PC-9 (cell line): ENCODE data around the gene NSUN6. TPM values are rescaled to one million over a fixed set of nuclear protein-coding genes. Genes with fewer than 3 reads are reported as not detected.

Experiments used
- BruUV-seq: library from RNA; stranded (reverse); fragments of 400-500 nt; replicated peaks from 2 replicates; lab custom pipeline; 2021; lab: Mats Ljungman, UMichigan
- CTCF ChIA-PET: fragments of 300-600 bp; sonication (Branson Sonifier 250); formaldehyde crosslinking; loops from one replicate; lab custom pipeline; 2022; ENCODE audit warnings: antibody characterized with exemption; lab: Charles Lee
- POLR2A ChIA-PET: fragments of 300-600 bp; sonication (Branson Sonifier 250); formaldehyde crosslinking; loops from one replicate; lab custom pipeline; 2022; ENCODE audit warnings: antibody characterized with exemption; ENCODE audit not compliant: unreplicated experiment; lab: Charles Lee
- DNase-seq, 2 experiments: peaks; one replicate each; pipeline versions ENCODE4 v3.0.0 to v3.0.0-alpha.2; 2015 to 2022; ENCODE audit warnings: mixed read lengths in 1 of 2
- H2AFZ ChIP-seq: fragments of 200-600 bp; sonication (generic); 2 replicates; pipeline ENCODE4 v1.8.1; 2017; ENCODE audit warnings: antibody characterized with exemption
- H3F3A ChIP-seq: fragments of 200-600 bp; sonication (generic); 2 replicates; pipeline ENCODE4 v1.8.1; 2017; ENCODE audit warnings: antibody characterized with exemption, mild to moderate bottlenecking, low read depth; ENCODE audit not compliant: insufficient read depth
- H3K27ac ChIP-seq: fragments of 200-600 bp; sonication (generic); 2 replicates; pipeline ENCODE4 v1.6.1; 2016; ENCODE audit warnings: mixed run types
- H3K27me3 ChIP-seq: fragments of 200-600 bp; sonication (generic); 2 replicates; pipeline ENCODE4 v1.6.1; 2016; ENCODE audit warnings: low read depth, mixed run types; ENCODE audit not compliant: insufficient read depth
- H3K36me3 ChIP-seq: fragments of 200-600 bp; sonication (generic); 2 replicates; pipeline ENCODE4 v1.6.1; 2016; ENCODE audit warnings: low read depth, mixed run types
- H3K4me1 ChIP-seq: fragments of 200-600 bp; sonication (generic); replicated peaks from 2 replicates; pipeline ENCODE4 v1.6.1; 2016; ENCODE audit warnings: mixed run types; ENCODE audit not compliant: insufficient read depth
- H3K4me2 ChIP-seq: fragments of 200-600 bp; sonication (generic); 2 replicates; pipeline ENCODE4 v1.6.1; 2017; ENCODE audit warnings: mixed run types
- H3K4me3 ChIP-seq: fragments of 200-600 bp; sonication (generic); 2 replicates; pipeline ENCODE4 v1.6.1; 2016; ENCODE audit warnings: mixed run types
- H3K79me2 ChIP-seq: fragments of 200-600 bp; sonication (generic); 2 replicates; pipeline ENCODE4 v1.6.1; 2017; ENCODE audit warnings: low read depth, mixed run types
- H3K9me2 ChIP-seq: fragments of 200-600 bp; sonication (generic); 2 replicates; pipeline ENCODE4 v1.8.1; 2017; ENCODE audit warnings: mild to moderate bottlenecking; ENCODE audit not compliant: insufficient read depth
- H3K9me3 ChIP-seq: fragments of 200-600 bp; sonication (generic); 2 replicates; pipeline ENCODE4 v1.8.1; 2016; ENCODE audit warnings: low read depth; ENCODE audit not compliant: insufficient read depth
- H4K20me1 ChIP-seq: fragments of 200-600 bp; sonication (generic); 2 replicates; pipeline ENCODE4 v1.8.1; 2017; ENCODE audit not compliant: insufficient read depth
- EZH2 ChIP-seq: fragments of 200-600 bp; sonication (generic); IDR thresholded peaks from 2 replicates; pipeline ENCODE4 v1.8.0; 2017; ENCODE audit warnings: antibody characterized with exemption, low read depth
- intact Hi-C: fragments of 100-400 bp; cut with micrococcal nuclease; formaldehyde crosslinking; loops from one replicate; pipeline ENCODE4 v1.10.0; 2022; ENCODE audit not compliant: unreplicated experiment
- total RNA-seq: library from RNA; stranded (reverse); gene quantifications from 2 replicates; pipeline ENCODE4 v1.2.3, GENCODE V29; 2021
- TF ChIP-seq, protein P1 (sequence below): fragments of 200-600 bp; sonication (generic); conservative IDR thresholded peaks from 2 replicates; pipeline ENCODE4 v1.6.1; 2017; ENCODE audit warnings: mixed run types, antibody characterized with exemption, mild to moderate bottlenecking, moderate library complexity

NSUN6 gene
- total RNA-seq, 1 experiment from 2014 or later = 11.9 TPM

DNA sequence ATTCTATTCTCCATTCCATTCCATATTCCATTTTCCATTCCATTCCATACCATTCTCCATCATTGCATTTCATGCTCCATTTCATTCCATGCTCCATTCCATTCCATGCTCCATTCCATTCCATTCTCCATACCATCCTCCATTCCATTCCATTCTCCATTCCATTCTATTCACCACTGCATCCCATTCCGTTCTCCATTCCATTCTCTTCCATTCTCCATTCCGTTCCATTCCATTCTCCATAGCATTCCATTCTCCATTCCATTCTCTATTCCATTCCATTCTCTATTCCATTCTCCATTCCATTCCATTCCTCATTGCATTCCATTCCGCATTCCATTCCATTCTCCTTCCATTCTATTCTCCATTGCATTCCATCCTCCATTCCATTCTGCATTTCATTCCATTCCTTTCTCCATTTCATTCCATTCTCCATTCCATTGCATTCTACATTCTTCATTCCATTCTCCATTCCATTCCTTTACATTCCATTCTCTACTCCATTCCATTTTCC is 84.0 kb downstream of the NSUN6 start:
- CTCF ChIA-PET = no interaction called here
- DNase-seq = no peak
- POLR2A ChIA-PET = no interaction called here
- Histone ChIP-seq H3K4me2 (no peak overlapping the region), H4K20me1 (no peaks in the 10 kb centered on the region), H3K79me2 (no peaks in the 10 kb centered on the region), H3F3A (no peaks in the 10 kb centered on the region), H3K4me3 (no peak overlapping the region), H3K4me1 (no peaks in the 10 kb centered on the region), H2AFZ (no peak overlapping the region), H3K9me2 (no peaks in the 10 kb centered on the region), H3K36me3 (no peaks in the 10 kb centered on the region), H3K9me3 (no peaks in the 10 kb centered on the region; the same call in 1 of the 2 replicates), H3K27ac (no peak overlapping the region), H3K27me3 (no peaks in the 10 kb centered on the region)
- no TSS peak for BruUV-seq
- no peak for TF ChIP-seq EZH2
- TF ChIP-seq, protein P1, sequence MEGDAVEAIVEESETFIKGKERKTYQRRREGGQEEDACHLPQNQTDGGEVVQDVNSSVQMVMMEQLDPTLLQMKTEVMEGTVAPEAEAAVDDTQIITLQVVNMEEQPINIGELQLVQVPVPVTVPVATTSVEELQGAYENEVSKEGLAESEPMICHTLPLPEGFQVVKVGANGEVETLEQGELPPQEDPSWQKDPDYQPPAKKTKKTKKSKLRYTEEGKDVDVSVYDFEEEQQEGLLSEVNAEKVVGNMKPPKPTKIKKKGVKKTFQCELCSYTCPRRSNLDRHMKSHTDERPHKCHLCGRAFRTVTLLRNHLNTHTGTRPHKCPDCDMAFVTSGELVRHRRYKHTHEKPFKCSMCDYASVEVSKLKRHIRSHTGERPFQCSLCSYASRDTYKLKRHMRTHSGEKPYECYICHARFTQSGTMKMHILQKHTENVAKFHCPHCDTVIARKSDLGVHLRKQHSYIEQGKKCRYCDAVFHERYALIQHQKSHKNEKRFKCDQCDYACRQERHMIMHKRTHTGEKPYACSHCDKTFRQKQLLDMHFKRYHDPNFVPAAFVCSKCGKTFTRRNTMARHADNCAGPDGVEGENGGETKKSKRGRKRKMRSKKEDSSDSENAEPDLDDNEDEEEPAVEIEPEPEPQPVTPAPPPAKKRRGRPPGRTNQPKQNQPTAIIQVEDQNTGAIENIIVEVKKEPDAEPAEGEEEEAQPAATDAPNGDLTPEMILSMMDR = no peak
- intact Hi-C loops = no loop called here

DNA sequence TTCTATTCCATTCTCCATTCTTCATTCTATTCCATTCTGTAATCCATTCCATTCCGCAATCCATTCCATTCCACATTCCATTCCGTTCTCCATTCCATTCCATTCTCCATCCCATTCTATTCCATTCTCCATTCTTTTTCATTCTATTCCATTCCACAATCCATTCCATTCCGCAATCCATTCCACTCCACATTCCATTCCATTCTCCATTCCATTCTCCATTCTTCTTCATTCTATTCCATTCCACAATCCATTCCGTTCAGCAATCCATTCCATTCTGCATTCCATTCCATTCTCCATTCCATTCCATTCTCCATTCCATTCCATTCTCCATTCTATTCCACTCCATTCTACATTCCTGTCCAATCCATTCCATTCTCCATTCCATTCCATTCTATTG is 85.2 kb downstream of the NSUN6 start:
- intact Hi-C loops = no loop called here
- no peaks in the 10 kb centered on the region; the same call in 1 of the 2 replicates for H3K9me3 ChIP-seq
- H3K4me3 ChIP-seq = no peak overlapping the region
- POLR2A ChIA-PET = no interaction called here
- CTCF ChIA-PET = no interaction called here
- BruUV-seq = no TSS peak
- H3K27me3 ChIP-seq = no peaks in the 10 kb centered on the region
- H3K27ac ChIP-seq = no peak overlapping the region
- H3K9me2 ChIP-seq = no peaks in the 10 kb centered on the region
- H3K4me2 ChIP-seq = no peak overlapping the region
- no peak for TF ChIP-seq EZH2
- TF ChIP-seq, protein P1 = no peak
- H3K4me1 ChIP-seq = no peaks in the 10 kb centered on the region
- H3F3A ChIP-seq = no peaks in the 10 kb centered on the region
- H4K20me1 ChIP-seq = no peaks in the 10 kb centered on the region
- no peaks in the 10 kb centered on the region for H3K36me3 ChIP-seq
- no peaks in the 10 kb centered on the region for H3K79me2 ChIP-seq
- H2AFZ ChIP-seq = no peak overlapping the region
- DNase-seq = no peak

DNA sequence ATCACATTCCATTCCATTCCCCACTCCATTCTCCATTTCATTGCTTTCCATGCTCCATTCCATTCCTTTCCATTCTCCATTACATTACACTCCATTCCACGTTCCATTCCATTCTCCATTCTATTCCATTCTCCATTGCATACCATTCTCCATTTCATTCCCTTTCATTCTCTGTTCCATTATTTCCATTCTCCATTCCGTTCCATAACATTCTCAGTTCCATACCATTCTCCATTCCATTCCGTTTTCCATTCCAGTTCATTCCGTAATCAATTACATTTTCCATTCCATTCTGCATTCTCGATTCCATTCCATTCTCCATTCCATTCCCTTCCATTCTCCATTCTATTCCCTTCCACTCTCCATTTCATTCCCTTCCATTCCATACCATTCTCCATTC is 86.4 kb downstream of the NSUN6 start:
- Histone ChIP-seq H3K4me1 (no peaks in the 10 kb centered on the region), H4K20me1 (no peaks in the 10 kb centered on the region), H3K27me3 (no peaks in the 10 kb centered on the region), H3K4me3 (no peak overlapping the region), H3K4me2 (no peak overlapping the region), H3F3A (no peaks in the 10 kb centered on the region), H2AFZ (no peak overlapping the region), H3K36me3 (no peaks in the 10 kb centered on the region), H3K79me2 (no peaks in the 10 kb centered on the region), H3K27ac (no peak overlapping the region), H3K9me3 (no peaks in the 10 kb centered on the region; the same call in 1 of the 2 replicates), H3K9me2 (no peaks in the 10 kb centered on the region)
- POLR2A ChIA-PET = no interaction called here
- no peak for DNase-seq
- intact Hi-C loops = no loop called here
- BruUV-seq = no TSS peak
- TF ChIP-seq, protein P1 = no peak
- TF ChIP-seq EZH2 = no peak
- CTCF ChIA-PET = no interaction called here
